ENCODE data around the gene TMCO6.
"Not testable (repeated sequence)": the region's sequence is repeated elsewhere in the genome, so short reads cannot be mapped to it uniquely, and the experiment has no call there.

The TMCO6 gene
- 23.6 to 29.0 reads per million in 2 donors for total RNA-seq

DNA sequence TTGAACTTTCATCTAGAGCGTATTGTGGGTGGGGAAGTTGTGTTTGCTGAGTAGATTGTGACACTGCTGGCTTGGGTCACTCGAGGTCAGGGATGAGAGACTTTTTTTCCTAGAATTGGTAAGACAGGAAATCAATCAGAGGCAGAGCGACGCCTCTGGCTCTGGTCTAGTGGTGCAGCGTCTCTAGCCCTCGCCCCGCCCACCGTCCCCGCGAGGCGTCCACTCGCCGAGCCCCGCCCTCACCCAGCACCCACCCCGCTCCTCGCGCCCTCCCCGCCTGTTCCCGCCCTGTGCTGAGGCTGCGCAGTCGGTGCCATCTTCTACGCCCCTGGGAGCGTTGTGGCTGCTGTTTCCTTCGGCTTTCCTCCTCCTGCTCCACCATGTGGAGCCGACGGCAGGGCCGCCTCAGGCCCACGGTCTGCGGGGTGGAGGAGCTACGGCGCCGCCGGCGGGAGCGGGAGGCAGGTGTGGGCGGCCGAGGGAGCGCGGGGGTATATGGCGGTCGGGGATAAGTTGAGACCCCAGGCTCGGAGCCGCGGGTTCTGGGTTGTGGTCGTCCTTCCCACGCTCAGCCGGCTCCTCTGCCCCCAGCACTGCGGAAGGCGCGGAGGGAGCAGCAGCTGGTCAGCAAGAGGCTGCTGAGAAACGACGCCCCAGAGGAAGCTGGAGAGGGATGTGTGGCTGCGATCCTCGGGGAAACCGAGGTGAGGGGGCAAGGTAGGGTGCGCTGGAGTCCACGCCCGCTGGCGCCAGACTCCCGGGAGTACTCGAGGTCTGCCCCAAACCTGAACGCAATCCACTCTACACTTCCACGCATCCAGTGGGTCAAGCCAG is at the start of gene TMCO6:
Gene TMCO6 (plus strand): TSS at position 304 of the 834 bp plus-strand sequence. CDS start 77 bp downstream, at position 381.
- peak; percentile 94 for DNase-seq

GRCh38 chr5:140590861-140591260 is 48.4 kb upstream of the TMCO6 start:
- DNase-seq: no peak

DNA sequence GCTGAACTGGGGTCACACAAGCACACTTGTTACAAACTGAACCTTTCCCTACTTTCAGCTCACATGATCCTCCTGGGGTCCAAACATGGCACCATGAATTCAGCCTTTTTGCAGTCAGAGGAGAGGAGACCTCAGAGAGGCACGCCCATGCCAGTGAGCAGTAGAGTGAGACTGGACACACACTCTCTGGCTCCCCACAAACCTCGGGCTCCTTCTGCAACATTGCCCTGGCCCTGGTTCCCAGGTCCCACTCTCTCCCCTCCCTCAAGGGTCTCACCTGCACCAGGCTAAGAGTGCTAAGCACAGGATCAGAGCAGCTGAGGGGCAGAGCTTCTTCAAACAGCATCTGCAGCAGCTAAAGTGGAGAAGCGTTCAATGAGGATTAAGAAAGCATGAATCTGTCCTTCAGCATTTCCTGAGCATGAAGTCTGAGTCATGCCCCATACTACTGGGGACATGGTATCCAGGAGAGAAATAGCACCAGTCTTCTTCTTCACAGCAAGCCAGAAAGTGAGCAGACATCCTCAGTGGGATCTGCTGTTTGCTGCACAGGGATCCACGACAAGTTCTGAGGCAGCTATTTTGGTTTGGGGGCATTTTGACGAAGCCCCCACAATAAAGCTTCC is 47.4 kb upstream of the TMCO6 start:
- no peak for DNase-seq

DNA sequence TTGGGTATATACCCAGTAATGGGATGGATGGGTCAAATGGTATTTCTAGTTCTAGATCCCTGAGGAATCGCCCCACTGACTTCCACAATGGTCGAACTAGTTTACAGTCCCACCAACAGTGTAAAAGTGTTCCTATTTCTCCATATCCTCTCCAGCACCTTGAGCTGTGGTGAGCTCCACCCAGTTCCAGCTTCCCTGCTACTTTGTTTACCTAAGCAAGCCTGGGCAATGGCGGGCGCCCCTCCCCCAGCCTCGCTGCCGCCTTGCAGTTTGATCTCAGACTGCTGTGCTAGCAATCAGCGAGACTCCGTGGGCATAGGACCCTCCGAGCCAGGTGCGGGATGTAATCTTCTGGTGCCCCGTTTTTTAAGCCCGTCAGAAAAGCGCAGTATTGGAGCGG is 46.2 kb upstream of the TMCO6 start:
- not testable (repeated sequence) for DNase-seq

- no peak for DNase-seq
Observed at GRCh38 chr5:140594169-140594568, 45.1 kb upstream of the TMCO6 start.

- no peak for DNase-seq
Observed at GRCh38 chr5:140595538-140596300, 43.5 kb upstream of the TMCO6 start.

DNA sequence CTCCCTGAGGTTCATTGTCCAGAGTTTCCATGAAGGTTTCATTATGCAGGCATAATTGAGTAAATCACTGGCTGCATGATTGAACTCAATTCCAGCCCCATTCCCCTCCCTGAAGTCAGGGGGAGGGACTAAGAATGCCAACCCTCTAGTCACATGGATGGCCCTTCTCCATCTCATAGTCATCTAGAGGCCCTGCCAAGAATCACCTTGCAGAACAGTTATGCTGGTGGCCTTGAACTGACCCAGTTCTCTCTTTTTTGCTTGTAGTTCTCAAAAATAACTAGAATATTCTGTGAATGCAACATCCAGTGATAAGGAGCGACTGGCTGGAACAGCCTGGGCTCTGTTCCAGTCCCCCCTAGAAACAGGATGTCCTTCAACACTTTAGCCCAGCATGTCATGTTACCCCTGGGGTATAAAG is 42.9 kb upstream of the TMCO6 start:
- DNase-seq: no peak

DNA sequence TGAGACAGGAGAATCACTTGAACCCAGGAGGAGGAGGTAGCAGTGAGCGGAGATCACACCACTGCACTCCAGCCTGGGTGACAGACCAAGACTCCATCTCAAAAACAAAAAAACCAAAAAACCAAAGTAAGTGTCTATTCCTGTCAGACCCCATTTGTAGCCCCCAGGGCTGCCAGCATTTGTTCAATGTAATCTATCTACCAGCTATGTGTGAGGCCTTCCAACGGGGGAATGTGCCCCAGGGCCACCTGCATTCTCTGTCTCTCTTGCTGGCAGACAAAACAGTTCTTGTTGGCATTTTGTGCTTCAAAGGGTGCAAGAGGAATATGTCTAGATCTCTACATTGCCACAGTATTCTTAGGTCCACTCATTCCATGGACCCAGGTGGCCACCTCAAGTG is 40.4 kb upstream of the TMCO6 start:
- DNase-seq: no peak

GRCh38 chr5:140600096-140600495 is 39.2 kb upstream of the TMCO6 start:
- DNase-seq: no peak

DNA sequence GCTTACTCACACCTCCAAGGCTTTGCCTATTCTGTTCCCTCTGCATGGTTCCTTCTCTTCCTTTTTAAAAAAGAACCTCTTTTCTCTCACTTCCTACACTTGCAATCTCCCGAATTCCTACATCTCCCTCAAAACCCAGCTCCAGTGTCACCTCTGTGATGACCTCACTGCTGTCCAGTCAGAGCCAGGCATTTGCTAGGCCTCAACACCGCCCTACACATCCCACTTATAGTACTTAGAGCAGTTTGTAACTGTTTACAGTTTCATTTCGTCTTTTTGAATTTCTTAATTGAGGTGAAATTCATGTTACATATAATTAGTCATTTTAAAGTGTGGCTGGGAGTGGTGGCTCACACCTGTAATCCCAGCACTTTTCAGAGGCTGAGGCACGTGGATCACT is 37.1 kb upstream of the TMCO6 start:
- no peak for DNase-seq

DNA sequence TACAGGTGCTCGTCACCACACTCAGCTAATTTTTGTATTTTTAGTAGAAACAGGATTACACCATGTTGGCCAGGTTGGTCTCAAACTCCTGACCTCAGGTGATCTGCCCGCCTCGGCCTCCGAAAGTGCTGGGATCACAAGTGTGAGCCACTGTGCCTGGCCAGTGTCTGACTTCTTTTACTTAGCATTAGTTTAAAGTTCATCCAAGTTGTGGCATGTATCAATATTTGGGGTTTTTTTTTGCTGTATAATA is 35.9 kb upstream of the TMCO6 start:
- not testable (repeated sequence) for DNase-seq

DNA sequence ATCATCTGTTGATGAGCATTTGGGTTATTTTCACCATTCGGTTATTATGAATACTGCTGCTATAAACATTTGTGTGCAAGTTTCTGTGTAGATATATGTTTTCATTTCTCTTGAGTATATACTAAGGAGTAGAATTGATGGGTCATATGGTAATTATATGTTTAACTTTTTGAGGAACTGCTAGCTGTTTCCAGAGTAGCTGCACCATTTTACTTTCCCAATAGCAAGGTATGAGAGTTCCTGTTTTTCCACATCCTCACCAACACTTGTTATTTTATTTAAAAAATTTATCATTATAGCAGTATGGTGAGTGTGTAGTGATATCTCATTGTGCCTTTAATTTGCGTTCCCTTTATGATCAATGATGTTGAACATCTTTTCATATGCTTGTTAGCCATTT is 35.5 kb upstream of the TMCO6 start:
- no peak for DNase-seq

- no peak for DNase-seq
Observed at GRCh38 chr5:140605879-140606278, 33.4 kb upstream of the TMCO6 start.

DNA sequence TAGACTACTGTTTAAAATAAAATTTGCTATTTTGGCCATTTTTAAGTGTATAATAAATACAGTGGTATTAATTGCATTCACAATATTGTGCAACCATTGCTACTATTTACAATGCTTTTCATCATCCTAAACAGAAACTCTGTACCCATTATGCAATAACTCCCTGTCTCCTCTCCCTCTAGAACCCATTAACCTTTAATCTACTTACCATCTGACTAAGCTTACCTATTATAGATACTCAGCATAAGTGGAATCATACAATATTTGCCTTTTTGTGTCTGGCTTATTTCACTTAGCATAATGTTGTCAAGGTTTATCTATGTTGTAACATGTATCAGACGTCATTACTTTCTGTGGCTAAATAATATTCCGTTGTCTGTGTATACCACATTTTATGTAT is 32.2 kb upstream of the TMCO6 start:
- DNase-seq: no peak

- no peak for DNase-seq
Observed at GRCh38 chr5:140608722-140609121, 30.5 kb upstream of the TMCO6 start.

DNA sequence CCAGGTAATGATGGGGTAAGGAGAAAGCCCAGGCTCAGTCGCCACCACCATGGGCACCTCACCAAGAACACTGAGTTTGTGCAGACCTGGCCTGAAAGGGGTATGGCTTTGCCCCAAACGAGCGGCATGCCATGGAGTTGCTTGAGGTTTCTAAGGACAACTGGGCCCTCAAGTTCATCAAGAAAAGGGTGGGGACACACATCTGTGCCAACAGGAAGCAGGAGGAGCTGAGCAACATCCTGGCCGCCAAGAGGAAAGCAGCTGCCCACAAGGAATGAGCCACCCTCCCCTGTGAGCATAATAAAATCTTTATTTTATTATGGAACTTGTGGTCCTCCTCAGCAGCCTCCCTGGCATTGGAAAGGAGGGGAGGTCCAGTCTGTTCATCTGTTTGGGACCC is 30.1 kb upstream of the TMCO6 start:
- no peak for DNase-seq

DNA sequence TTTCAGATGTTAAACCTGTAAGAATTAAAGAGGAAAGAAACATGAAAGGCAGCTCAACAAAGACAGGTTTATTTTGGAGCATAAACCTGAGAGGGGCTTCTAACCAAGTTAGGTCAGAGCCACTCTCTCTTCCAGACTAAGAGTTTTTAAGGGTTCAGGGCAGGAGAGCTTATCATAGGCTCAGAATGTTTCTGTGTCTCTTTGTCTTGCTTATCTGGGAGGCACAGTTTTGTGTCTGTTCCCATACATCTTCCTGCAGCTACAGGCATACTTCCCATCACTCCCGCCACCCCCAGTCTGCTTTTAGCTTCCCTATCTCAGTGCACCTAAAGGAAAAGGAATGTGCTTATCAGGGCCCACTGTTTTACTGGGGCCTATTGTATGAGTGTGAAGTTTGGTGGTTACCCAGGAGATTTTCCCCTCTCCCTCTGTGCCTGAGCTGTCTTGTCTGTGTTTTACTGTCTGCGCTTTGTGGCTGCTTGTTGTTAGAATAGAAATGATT is 28.2 kb upstream of the TMCO6 start:
- DNase-seq: no peak

DNA sequence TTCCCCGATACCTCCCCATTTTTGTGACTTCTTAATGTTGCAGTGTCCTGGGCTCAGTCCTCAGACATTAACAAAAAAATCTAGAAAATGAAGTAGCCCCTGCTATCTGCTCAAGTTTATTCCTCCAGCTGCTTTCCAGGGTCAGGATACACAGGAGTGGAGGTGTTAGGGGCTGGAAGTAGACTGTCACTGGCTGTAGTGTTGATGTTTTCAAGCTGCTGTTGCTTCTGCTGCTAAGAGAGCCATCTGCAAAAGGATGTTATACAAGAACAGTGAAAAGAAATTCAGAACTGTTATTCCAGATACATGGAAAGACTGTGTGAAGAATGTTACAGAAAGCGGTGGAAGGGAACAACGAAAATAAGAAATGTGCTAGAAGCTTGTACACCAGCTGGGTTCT is 16.9 kb upstream of the TMCO6 start:
- DNase-seq: no peak

DNA sequence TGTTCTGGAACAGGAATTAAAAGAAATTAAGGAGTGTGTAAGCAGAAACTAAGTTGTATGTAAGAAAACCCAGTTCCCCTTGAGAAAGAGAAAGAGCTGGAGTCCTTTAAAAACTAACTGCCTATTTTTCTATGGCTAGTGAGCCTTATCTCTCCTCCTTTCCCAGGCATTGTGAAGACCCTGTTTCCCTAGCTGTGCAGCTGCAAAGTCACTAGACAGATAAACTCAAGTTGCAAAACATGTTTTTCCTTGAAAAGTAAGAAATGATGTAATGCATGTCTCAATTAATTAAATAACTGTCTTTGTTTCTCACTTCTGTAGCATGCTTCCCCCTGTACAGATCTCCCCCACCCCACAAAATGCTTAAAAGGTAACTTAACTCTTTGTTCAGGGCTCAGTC is 16.2 kb upstream of the TMCO6 start:
- DNase-seq: not testable (repeated sequence)

- not testable (repeated sequence) for DNase-seq
Observed at GRCh38 chr5:140624886-140625285, 14.4 kb upstream of the TMCO6 start.

DNA sequence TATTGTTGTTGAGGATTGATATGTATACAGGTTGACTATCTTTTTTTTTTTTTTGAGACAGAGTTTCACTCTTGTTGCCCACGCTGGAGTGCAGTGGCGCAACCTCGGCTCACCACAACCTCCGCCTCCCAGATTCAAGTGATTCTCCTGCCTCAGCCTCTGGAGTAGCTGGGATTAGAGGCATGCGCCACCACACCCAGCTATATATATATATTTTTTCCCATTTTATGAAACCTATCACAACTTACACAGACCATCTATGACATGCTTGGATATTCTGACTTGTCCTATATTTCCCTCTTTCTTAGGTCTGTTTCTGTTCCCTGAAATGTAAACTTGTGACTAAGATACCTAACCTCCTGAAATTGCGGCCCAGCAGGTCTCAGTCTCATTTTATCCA is 11.3 kb upstream of the TMCO6 start:
- DNase-seq: no peak

- no peak for DNase-seq
Observed at GRCh38 chr5:140628711-140629110, 10.5 kb upstream of the TMCO6 start.

DNA sequence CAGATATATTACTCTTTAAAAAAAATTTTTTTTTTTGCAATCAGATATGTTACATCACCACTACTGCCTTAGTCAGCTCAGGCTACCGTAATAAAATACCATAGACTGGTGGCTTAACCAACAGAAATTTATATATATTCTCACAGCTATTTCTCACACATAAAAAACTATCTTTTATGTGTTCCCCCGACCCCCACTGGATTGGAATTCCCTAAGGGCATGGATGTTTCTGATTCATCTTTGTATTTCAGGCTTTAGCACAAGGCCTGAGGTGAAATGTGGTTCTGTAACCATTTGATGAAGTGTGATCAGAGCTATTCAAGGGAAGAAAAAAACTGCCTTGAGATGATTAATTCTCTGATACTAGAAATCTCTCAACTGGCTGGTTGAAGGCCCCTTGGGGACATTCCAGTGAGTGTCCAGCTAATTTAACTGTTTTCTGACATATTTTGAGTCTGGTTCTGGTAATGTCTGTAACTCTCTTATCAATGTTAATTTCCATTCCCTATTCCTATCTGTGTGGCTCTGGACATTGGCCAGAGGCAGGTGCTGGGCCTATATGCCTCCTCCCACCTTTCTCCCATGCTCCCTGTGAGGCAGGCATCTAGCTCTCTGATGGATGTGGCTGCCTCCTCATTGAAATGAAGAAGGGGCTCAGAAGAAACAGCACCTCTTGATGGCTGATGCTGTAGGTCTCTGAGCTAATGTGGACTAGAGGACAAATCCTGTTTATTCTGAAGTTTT is 8.8 kb upstream of the TMCO6 start:
- no peak for DNase-seq

Measured in activated gamma-delta T cell (primary cell).